HL-60/S4 treated with retinoic acid at 250 ng/mL for 4 days and 3 days (cell line): ENCODE measurements around the gene DCST2.

Experiments
- in situ Hi-C: fragments of 300-500 bp; cut with MboI; formaldehyde crosslinking; loops from 2 replicates; pipeline ENCODE4 v1.7.0; 2022; ENCODE audit warnings: low sequenced_read_pairs

Gene DCST2

DNA sequence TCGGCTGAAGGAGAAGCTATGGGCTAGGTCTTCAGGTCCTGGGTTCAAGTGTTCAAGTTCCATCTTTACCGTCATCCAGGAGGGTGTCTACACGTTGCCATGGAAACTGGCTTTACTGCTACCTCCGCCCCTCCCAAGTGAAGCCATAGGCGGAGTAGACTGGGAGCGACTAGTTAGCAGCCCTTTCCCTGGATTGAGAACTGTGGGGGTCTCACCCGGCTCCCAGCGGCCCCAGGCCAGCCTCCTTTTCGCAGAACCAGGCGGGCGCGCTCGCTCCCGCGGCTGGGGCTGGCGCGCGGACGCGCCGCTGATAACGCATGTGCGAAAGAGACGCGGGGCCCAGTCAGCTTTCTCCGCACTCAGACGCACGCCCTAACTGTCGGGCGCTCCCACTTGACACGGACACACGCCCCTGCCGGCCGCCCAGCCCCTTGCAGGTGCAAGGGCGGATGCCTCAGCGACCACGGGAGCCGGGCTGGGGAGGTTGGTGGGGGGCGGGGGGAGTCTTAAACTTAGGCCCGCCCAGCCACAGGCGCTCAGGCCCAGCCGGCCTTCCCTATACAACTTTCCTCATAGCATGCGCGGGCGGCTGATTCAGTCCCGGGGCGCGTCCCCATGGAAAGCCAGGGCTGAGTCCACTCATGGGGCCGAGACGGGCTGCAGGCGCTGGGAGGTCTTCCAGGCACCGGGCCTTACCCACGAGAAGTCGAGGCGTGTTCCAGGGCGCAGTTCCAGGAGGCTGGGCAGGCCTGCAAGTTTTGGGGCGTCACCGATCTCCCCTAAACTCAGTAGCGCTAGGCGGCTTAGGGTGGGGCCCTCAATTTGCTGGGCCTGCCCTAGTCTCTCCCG, 37.4 kb upstream of the DCST2 start:
- in situ Hi-C loops, result loop anchor here (10.0 kb wide), 1 partner anchor 176 kb away; no protein-coding TSS in a partner anchor

DNA sequence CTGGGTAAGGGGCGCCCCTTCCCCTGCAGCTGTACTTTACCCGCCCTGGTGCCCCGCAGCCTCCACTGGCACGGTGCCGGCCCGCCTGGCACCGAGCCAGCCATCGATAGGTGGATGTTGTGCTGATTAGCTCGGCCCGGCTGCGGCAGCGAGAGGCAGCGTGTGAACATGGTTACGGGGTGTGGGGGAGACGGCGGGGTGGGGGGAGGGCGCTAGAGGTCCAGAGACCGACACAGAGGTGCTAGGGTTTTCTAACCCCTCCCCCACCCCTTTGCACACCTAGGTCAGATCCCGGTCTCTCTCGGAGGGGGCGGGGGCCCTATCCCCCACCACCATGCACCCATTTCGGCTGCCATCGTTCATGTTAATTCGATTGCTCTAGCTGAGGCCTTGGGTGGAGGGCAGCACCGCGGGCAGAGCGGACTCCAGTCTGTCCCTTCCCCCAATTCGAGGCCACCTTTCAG, 36.6 kb upstream of the DCST2 start:
- in situ Hi-C loops, result loop anchor here (10.0 kb wide), 1 partner anchor 175 kb away; no protein-coding TSS in a partner anchor

DNA sequence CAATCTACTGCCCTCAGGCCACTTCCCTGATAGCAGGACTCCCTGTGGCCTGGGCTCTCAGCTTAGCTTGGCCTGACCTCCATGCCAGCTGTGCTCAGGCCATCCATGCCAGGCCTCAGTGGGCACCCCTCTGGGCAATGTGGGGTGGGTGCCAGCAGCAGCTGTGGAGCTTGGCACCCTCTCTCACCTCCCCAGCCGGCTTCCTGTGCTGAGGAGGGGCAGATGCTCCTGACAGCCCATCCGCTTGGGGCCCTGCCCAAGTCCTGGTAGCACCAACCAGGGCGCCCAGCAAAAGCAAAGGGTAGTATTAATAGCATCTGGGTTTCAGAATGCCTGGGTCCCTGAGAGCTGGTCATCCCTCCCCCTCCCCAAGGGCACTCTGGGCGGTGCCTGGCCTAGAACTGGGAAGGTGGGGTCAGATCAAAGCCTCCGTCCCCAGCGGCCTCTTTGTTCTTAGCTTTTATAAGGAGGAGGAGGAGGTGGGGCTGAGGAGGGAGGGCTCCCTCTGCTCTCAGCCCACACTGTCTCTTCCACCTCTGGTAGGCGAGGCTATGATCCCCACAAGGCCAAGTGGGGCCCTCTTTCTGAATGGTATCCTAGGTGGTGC, 36.1 kb upstream of the DCST2 start:
- in situ Hi-C loops, result loop anchor here (10.0 kb wide), 1 partner anchor 175 kb away; no protein-coding TSS in a partner anchor

DNA sequence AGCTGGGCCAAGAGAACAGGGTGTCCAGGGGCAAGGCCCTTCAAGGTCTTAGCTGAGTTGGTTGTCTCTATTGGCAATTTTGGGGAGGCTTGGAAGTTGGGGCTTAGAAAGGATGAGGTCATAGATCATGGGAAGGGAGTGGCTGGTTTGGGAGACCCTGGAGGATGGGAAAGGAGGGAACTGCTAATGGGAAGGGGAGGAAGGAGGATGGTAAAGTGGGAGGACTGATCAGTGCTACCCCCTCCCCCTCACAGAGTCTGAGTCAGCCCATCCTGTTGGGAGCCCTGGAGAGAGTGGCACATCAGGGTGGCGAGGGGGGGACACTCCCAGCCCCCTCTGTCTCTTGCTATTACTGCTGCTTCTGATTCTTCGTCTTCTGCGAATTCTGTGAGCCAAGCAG, 35.0 kb upstream of the DCST2 start:
- in situ Hi-C loops, result no loop called here

DNA sequence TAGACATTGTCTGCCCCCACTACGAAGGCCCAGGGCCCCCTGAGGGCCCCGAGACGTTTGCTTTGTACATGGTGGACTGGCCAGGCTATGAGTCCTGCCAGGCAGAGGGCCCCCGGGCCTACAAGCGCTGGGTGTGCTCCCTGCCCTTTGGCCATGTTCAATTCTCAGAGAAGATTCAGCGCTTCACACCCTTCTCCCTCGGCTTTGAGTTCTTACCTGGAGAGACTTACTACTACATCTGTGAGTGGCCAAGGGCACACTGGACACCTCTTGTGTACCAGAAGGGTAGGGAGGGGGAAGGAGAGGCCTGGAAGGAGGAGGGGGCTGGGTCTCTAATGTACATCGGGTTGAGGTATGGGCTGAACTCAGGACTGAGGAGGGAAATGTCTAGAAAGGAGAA, 33.2 kb upstream of the DCST2 start:
- in situ Hi-C loops, result no loop called here

DNA sequence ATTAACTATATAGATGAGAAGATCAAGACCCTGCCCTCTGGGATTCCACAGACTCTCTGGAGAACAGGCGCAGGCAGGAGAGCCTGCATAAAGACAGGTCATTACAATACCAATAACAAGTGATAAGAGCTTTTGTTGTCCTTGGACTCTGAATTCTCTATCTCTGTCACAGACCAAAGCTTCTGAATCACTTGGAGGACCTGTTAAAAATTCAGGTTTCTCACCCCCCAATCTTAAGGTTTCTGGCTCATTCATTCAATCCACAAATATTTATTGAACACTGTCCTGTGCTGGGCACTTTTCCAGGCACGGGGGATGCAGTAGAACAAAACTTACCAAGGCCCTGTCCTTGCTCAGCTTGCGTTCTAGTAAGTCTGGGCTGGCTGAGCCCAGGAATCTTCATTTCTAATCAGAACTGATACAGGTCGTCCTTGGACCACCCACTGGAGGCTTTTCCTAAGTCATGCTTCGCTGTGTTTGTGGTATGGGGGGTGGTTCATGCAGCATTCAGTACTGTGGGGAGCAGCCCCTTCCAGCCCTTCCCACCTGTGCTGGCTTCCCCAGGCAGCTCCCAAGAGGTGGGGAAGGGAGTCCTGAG, 31.4 kb upstream of the DCST2 start:
- in situ Hi-C loops, result no loop called here

DNA sequence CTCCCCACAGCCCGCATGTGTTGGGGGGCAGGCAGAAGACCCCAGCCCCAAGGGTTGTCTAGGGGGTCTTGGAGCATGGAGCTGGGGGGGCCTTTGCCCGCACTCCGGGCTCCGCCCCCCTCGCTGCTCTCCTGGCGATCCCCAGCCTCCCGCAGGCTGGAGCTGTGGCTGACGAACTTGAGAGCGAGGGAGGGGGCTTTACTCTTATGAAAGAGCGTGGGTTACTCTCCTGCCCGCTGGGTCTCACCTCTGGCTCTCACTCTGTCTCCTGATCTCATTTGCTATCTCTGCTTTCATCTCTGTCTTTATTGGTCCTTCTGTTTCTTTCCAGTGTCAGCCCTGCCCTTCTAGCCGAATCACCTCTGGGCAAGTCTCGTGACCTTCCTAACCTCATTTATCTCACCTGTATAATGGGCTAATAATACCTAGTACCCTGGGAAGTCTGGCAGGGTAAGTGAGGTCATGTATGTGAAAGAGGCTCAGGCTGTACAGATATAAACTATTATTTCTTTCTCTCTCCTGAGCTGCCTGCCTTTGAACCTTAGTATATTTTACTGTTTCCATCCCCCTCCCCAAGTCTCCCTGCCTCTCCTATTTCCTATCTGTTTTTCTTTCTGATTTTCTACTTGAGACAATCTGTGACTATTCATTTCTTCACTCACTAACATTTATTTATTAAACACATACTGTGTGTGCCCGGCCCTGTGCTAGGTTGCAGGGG, 30.7 kb upstream of the DCST2 start:
- in situ Hi-C loops, result no loop called here

DNA sequence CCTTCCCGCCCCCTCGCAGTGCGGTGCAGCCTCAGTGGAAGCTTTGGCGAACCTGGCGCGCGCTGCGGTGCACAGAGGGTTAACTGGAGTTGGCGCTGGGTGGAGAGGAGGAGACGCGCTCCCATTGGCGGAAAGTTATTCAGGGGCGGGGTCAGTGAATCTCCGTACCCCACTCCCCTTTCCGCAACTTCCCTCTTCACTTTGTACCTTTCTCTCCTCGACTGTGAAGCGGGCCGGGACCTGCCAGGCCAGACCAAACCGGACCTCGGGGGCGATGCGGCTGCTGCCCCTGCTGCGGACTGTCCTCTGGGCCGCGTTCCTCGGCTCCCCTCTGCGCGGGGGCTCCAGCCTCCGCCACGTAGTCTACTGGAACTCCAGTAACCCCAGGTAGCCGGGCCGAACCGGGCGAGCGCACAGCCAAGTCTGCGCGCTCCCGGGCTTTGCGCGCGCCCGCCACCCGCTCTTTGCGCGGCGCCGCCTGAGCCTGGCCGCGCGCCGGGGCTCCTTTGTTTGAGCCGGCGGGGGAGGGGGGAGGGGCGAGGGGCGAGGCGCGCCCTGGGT, 30.0 kb upstream of the DCST2 start, which contains the start of gene EFNA4:
EFNA4 (plus strand) TSS at position 191 of the 561 bp plus-strand sequence; CDS start at position 275, 84 bp downstream.
- in situ Hi-C loops, result no loop called here

DNA sequence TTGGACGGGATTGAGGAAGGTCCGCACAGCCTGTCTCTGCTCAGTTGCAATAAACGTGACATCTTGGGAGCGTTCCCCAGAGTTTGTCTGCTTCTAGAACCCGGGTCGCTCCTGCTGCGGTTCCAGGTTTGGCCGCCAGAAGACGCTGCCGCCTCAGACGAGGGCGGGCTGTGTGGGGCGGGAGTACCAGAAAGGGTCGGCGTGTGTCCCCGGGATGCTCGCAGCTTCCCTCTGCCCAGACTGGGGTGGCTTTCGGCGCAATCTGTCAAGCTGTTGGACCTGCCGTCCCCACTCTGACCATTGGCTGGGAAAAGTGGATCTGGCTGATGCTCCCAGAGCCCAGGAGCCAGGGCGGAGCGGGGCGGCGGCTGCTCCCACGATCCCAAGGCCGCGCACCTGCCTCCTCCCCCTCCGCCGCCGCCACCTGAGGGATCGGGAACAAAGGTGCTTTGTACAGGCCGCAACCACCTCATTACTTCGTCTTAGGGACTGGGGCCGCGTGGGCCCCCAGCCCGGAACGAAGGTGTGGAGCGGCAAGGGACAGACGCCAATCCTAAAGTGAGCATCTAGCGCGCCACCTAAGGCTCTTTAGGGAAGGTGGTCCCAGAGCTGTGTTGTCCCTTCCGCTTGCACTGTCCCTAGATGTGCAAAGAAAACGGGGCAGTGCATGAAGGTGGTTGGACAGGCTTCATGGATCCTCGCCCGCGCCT, 29.3 kb upstream of the DCST2 start:
- in situ Hi-C loops, result no loop called here

DNA sequence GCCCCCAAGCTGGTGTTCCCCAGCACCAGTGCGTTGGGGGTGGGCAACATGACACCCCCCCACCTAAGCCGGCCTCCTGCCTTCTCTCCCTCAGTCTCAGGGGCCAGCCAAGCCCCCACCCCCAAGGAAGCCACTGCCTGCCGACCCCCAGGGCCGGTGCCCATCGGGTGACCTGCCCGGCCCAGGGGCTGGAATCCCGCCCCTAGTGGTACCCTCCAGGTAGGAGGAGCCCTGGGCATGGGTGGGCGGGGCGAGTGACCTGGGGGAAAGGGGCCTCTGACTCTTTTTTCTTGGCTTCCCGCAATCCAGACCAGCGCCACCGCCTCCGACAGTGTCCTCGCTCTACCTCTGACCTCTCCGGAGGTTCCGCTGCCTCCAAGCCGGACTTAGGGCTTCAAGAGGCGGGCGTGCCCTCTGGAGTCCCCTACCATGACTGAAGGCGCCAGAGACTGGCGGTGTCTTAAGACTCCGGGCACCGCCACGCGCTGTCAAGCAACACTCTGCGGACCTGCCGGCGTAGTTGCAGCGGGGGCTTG, 28.6 kb upstream of the DCST2 start:
- in situ Hi-C loops, result no loop called here

DNA sequence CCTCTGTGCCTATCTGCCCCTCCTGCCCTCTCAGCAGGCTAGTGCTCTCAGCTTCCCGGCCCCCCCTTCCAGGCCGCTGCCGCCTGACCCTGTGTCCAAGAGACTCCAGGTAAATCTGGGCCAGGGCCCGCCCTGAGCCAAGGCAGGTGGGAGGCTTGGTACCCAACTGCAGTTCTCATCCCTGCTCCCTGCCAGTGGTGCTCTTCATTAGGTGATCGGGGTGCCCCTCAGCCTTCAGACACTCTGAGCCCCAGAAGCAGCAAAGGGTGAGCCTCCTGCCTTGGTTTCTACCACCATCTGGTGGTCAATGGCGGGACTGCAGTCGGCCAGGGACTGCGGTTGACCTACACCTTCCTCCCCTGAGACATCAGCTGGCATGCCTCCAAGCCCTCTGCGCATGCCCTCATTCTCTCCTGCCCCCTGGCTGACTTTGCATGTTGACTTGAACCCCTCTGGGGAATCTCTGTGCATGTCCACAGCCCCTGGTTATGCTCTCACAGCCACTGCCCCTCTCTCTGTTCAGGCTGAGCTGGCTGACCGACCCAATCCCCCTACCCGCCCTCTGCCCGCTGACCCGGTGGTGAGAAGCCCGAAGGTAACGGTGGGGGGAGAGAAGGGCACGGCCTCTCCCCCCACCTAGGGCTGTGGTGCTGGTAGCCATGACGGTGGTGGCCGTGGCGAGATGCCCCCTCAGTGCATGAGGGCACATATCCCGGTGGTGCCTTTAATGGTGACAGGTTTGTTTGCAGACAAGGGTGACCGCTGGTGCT, 28.0 kb upstream of the DCST2 start:
- in situ Hi-C loops, result no loop called here

DNA sequence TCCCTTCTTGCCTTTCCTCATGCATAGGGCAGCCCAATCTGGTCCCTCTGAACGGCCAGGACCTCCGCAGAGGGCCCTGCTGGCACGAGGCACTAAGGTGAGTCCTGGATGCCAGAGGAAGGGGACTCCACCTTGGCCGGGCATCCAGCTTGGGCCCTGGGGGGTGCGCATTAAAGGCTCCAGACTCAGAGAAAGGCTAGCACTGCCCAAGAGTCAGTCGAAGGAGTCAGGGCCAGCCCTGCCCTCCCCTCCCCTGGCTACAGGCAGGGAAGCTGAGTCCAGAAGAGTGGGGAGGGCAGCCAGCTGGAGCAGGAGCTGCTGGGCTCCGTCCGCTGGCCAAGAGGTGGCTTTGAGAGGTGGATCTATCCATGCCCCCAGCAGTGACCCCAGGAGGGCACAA, 27.2 kb upstream of the DCST2 start:
- in situ Hi-C loops, result no loop called here

DNA sequence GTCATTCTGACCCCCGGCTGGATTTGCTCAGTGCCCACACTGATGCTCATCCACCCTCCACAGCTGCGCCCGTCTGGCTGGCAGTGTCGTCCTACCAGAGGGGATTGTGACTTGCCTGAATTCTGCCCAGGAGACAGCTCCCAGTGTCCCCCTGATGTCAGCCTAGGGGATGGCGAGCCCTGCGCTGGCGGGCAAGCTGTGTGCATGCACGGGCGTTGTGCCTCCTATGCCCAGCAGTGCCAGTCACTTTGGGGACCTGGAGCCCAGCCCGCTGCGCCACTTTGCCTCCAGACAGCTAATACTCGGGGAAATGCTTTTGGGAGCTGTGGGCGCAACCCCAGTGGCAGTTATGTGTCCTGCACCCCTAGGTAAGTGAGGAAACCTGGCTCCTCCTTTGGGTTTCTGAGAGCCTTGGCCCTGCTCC, 24.2 kb upstream of the DCST2 start:
- in situ Hi-C loops, result no loop called here

DNA sequence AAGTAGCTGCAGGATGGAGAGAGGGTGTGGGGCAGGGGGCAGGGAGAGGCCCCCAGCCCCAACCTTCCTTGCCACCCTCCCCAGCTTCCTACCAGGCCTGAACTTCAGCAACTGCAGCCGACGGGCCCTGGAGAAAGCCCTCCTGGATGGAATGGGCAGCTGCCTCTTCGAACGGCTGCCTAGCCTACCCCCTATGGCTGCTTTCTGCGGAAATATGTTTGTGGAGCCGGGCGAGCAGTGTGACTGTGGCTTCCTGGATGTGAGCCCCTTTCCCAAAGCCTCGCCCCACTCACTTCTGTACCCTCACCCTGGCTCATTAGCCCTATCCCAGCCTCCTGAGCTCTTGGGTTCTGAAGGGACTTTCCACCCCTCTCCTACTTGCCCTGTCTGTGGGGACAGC, 23.5 kb upstream of the DCST2 start:
- in situ Hi-C loops, result no loop called here

DNA sequence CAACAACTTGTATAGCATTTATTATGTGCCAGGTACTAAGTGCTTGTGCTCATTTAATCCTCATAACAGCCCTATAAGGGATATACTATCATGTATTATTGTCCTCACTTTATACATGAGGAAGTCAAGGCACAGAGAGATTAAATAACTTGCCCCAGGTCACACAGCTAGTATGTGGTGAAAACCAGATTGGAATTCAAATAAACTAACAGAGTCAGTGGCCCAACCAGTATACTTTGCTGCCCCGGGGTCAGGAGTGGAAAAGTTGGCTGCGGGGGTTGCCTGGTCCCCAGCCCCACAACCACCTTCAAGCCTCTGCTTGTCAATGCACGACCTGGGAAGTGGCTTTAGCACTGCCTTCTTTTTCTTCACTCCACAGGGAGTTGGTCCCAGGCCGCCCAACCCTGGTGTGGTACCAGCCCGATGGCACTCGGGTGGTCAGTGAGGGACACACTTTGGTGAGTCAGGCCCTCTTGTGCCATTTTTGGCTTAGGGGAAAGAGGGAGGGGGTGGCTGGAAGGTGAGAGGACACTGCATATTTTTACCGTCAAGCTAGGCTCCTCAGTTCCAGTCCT, 20.0 kb upstream of the DCST2 start:
- in situ Hi-C loops, result no loop called here

DNA sequence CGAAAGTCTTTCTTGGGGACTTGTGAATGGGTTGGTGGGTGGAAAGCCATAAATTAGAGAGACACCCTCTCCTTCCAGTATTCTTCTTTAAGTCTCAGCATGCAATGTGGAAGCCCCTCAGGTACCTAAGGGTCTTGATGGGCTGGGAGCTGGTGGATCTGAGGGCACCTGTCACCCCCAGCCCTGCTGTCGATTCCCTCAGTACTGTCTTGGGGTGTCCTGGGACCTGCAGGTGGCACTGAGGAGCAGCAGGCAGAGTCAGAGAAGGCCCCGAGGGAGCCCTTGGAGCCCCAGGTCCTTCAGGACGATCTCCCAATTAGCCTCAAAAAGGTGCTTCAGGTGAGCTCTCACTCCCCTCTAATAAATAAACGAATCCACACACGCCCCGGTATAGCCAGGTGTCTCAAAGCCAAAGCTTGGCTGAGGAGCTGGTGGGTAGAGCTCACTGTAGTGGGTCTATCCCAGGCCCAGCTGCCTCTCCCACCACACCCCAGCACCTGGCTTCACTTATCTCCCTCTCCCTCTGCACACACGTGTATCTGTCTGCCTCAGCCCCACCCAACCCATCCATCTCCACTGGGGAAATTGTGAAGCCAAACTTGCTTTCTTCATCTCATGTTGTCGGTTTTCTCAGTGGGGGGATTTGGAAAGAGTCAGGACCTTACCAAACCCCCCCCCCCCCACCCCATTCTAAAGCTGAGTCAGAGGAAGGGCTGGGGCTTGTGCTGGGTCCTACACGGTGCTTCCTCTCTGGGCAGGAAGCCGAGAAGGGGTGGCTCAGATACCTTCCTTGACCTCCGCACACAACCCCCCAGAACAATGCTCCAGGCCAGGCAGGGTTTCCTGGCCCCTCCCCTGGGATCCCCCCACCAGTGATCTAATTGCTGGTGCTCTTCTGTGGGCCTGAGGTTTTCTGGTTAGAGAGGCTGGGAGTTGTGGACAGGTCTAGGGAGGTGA, 19.1 kb upstream of the DCST2 start:
- in situ Hi-C loops, result no loop called here

DNA sequence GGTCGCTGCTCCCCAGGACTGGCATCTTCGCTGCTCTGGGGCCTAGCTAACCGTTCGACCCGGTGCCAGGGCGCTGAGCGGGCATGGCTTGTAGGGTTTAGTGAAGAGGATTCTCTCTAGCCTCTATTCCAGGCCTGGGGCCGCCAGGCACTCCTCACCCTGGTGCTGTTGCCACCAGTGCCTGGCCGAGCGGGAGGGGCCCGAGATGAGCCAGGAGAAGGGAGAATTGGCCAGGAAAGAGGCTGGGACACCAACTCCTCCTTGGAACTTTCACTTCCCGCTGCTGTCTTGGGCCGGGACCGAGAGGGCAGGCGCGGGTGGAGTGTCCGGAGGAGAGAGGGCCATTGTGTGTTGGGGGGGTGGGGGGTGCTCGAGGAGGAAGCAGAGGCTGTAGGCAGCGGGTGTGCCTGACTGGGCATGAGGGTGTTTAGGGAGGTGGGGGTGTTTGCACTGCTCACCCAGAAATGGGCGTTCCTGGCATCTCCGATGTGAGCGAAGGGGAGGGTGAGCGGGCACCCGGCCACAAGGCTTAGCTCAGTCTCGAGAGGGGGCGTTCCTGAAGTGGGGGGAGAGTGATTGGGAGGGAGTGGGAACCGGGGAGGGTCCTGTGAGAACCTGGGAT, 18.3 kb upstream of the DCST2 start:
- in situ Hi-C loops, result no loop called here
